HG03521 (cell line): ENCODE measurements around the gene MAPK13.

Experiments used
- ATAC-seq: cut with Tn5 transposase; IDR thresholded peaks from one replicate; pipeline ENCODE4 v1.9.1; 2021; ENCODE audit warnings: mild to moderate bottlenecking, moderate library complexity; ENCODE audit not compliant: unreplicated experiment

Gene MAPK13

GRCh38 chr6:36142971-36143838 is 12.9 kb downstream of the MAPK13 start:
- ATAC-seq, result no peak

GRCh38 chr6:36145495-36145894 is 15.2 kb downstream of the MAPK13 start:
- no peak for ATAC-seq

- no peak for ATAC-seq
Observed at GRCh38 chr6:36147294-36147693, 17.0 kb downstream of the MAPK13 start.

GRCh38 chr6:36149476-36149875 is 19.2 kb downstream of the MAPK13 start:
- no peak for ATAC-seq

- ATAC-seq, result no peak
Observed at GRCh38 chr6:36150283-36150682, 20.0 kb downstream of the MAPK13 start.

DNA sequence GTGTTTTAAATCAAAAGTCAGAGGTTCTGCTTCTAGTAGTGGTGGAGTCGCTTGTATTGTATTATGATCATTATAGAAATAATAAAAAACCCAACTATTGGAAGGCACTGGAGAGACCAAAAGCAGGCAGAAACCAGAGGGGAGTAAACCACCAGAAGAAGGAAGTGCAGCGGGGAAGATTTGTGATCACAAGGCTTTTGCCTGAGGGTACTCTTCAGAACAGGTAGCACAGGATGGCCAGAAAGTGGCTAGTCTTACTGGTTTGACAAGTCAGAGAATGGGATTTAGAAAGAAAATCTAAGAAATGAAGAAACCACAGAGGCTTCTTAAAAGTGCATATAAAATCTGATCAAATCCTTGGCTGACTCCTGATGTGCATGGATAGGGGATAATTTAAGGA is 24.0 kb downstream of the MAPK13 start:
- ATAC-seq, result no peak

DNA sequence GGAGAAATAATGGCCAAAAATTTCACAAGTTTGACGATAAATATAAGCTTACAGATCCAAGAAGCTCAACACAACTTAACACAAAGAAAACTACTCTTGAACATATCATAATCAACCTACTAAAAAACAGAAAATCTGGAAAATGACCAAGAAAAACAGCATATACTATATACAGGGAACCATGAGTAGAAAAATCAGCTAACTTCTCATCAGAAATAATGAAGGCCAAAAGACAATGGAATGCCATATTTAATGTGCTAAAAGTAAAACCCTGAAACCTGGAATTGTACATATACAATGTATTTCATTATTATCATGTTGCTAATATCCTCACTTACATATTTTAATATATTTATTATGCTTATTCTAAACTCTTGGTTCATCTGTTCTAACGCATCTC is 25.3 kb downstream of the MAPK13 start:
- no peak for ATAC-seq

- no peak for ATAC-seq
Observed at GRCh38 chr6:36160147-36160760, 29.9 kb downstream of the MAPK13 start.

DNA sequence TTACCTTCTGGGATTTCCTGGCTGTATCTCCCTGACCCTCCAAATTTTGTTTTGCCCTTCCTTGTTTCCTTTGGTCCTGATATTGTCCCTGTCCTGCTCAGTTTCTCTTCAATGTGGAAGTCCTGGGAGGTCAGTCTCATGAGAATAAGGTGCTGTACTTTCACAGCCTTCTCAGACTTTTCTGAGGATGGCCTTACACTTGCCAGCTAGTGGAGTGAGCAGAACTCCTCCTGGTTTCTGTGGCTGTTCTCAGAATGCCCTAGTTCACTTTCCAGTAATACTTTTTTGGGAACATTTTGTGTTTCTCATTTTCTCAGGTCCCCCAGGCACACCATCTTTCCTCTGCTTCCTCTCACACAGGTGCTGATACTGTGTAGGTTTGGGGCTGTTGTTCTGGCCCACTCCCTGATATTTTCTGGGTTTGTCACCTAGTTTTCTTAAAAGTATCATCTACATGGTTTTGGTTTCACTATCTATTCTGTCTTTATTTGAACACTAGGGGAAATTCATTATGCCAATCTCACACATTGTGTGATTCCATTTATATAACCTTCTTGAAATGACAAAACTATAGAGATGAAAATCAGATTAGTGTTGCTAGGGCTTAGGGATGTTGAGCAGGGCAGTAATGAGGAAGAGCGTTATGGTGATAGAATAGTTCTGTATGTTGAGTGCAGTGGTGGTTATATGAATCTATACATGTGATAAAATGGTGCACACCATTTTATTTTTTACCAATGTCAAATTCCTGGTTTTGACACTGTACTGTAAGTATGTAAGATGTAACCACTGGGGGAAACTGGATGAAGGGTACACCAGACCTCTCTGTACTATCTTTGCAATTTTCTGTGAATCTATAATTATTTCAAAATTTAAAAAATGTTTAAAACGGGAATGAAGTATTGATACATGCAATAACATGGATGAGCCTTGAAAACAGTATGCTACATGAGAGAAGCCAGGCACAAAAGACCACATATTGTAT is 39.0 kb downstream of the MAPK13 start:
- ATAC-seq, result no peak

GRCh38 chr6:36170704-36171103 is 40.4 kb downstream of the MAPK13 start:
- no peak for ATAC-seq

DNA sequence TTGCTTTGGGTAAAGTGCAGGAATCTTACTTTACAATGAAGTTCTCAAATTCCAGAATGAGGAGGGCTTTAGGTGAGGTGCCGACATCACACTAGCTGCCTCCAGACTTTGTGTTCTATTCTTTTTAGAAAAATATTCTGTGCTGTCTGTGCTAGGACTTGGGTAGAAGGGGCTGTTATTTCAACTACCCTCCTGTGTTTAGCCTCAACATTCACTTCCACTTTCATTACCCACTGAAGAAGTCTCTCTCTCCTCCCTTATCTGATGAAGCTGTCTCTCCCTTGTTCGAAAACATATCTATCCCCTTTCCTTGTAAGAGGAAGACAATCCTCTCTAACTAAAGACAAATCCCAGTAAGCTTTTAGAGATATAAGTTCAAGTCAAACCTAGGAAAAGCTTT is 41.3 kb downstream of the MAPK13 start:
- ATAC-seq, result no peak

GRCh38 chr6:36177166-36177565 is 46.9 kb downstream of the MAPK13 start:
- ATAC-seq, result no peak

DNA sequence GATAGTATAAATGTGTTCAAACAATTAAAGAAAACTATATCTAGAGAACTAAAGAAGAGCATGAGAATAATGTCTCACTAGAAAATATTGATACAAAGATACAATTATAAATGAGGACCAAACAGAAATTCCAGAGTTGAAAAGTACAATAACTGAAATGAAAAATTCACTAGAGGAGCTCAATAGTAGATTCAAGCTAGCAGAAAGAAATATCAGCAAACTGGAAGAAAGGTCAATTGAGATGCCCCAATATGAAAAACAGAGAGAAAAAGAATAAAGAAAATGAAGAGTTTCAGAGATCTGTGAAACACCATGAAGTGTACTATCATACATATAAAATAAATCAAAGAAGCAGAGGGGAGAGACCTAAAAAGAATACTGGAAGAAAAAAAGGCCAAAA is 48.2 kb downstream of the MAPK13 start:
- ATAC-seq, result no peak

- no peak for ATAC-seq
Observed at GRCh38 chr6:36180126-36180525, 49.8 kb downstream of the MAPK13 start.

- no peak for ATAC-seq
Observed at GRCh38 chr6:36184311-36184710, 54.0 kb downstream of the MAPK13 start.

DNA sequence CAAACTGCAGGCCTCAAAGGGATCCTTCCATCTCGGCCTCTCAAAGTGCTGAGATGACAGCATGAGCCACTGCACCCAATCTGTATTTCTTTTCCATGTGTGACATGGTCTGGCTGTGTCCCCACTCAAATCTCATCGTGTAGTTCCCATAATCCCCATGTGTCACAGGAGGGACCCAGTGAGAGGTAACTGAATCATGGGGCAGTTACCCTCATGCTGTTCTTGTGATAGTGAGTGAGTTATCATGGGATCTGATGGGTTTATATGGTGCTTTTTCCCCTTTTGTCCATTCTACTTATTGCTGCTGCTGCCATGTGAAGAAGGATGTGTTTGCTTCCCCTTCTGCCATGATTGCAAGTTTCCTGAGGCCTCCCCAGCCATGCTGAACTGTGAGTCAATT is 55.9 kb downstream of the MAPK13 start:
- no peak for ATAC-seq

GRCh38 chr6:36187446-36187845 is 57.1 kb downstream of the MAPK13 start:
- ATAC-seq, result no peak
